GM12891 (cell line): ENCODE data around the gene NEU1. TPM values are rescaled to one million over a fixed set of nuclear protein-coding genes. Genes with fewer than 3 reads are reported as not detected.
A peak's percentile ranks its signal among the peaks of the same experiment; 100 is the strongest.
"Not testable (repeated sequence)": the region's sequence is repeated elsewhere in the genome, so short reads cannot be mapped to it uniquely, and the experiment has no call there.

Source experiments
- DNase-seq: peaks from one replicate; pipeline ENCODE4 v3.0.0; 2011; ENCODE audit warnings: low spot score; ENCODE audit not compliant: insufficient read length
- FAIRE-seq: peaks from 2 replicates; lab custom pipeline; 2011; peaks lifted over from hg19 to GRCh38; lab: Jason Lieb, UNC
- PAX5 ChIP-seq: IDR thresholded peaks from 2 replicates; pipeline ENCODE4 v1.6.1; 2011; ENCODE audit warnings: low read length, moderate library complexity, mild to moderate bottlenecking; ENCODE audit not compliant: insufficient read depth, severe bottlenecking
- POLR2A ChIP-seq: IDR thresholded peaks from 2 replicates; pipeline ENCODE4 v1.6.1; 2011; ENCODE audit warnings: low read depth, low read length, control low read depth
- POLR2AphosphoS5 ChIP-seq: IDR thresholded peaks from 2 replicates; pipeline ENCODE4 v1.6.1; 2011; ENCODE audit warnings: low read depth, low read length, control low read depth
- POU2F2 ChIP-seq: IDR thresholded peaks from 2 replicates; pipeline ENCODE4 v1.6.1; 2011; ENCODE audit warnings: low read depth, mild to moderate bottlenecking, control low read depth, low read length, moderate library complexity
- SPI1 ChIP-seq: IDR thresholded peaks from 2 replicates; pipeline ENCODE4 v1.6.1; 2011; ENCODE audit warnings: low read depth, low read length, control low read depth
- TAF1 ChIP-seq: IDR thresholded peaks from 2 replicates; pipeline ENCODE4 v1.6.1; 2011; ENCODE audit warnings: low read depth, low read length, control low read depth
- polyA plus RNA-seq: library from polyadenylated mRNA; unstranded; fragments of >200 nt; gene quantifications from one replicate; pipeline ENCODE4 v1.2.1, GENCODE V29; 2012; ENCODE audit warnings: low read depth, missing spikeins, inconsistent platforms; ENCODE audit not compliant: missing spikeins

Gene NEU1
- 13.0 TPM for polyA plus RNA-seq

- no peak for TF ChIP-seq PAX5
- peak; percentile 98 for TF ChIP-seq POLR2AphosphoS5
- TF ChIP-seq POLR2A, result peak; percentile 98
- TF ChIP-seq TAF1, result peak; percentile 94
- no peak for TF ChIP-seq SPI1
- peak; percentile 86 for TF ChIP-seq POU2F2
- FAIRE-seq, result peak; percentile 96
- peak; percentile 98 for DNase-seq
Measured at GRCh38 chr6:31862344-31863235, at the start of gene NEU1. NEU1 (minus strand) TSS chr6:31862821; CDS start chr6:31862776, 45 bp downstream.

DNA sequence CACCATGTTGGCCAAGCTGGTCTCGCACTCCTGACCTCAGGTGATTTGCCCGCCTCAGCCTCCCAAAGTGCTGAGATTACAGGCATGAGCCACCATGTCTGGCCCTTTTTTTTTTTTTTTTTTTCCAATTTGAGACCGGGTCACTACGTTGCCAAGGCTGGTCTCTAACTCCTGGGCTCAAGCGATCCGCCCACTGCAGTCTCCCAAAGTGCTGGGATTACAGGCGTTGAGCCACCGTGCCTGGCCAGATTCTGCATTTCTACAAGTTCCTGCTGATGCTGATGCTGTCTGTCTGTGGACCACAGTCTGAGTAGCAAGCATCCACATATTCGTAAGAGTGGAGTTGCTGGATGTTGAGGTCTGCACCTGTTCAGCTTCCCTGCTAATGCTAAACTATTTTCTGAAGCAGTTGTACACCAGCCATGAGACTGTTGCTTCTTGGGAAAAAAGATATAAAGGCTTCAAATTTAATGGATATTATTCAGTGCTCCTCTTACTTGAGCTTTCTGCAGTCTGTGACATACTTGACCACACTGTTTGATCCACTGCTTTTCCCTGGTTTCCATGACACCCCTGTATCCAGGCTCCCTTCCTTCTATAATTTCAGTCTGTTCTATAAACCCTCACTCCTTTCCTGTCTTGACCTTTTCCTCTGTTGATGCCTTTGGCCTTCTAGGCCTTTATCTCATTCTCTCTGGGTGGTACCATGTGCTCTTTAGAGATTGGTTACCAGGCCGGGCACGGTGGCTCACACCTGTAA lies 49.4 kb upstream of the NEU1 start:
- DNase-seq, result no peak
- no peak for TF ChIP-seq TAF1
- no peak for FAIRE-seq

- FAIRE-seq, result not testable (repeated sequence)
Measured at GRCh38 chr6:31909298-31909697, 46.7 kb upstream of the NEU1 start.

GRCh38 chr6:31908791-31909190 lies 46.2 kb upstream of the NEU1 start:
- no peak for TF ChIP-seq TAF1
- TF ChIP-seq POU2F2, result peak; percentile 89
- no peak for TF ChIP-seq POLR2AphosphoS5
- no peak for TF ChIP-seq SPI1
- no peak for TF ChIP-seq PAX5
- no peak for TF ChIP-seq POLR2A
- DNase-seq, result peak; percentile 49
- no peak for FAIRE-seq

More at GRCh38 chr6:31909298-31909697, 46.7 kb upstream of the NEU1 start:
- DNase-seq, result not testable (repeated sequence)

DNA sequence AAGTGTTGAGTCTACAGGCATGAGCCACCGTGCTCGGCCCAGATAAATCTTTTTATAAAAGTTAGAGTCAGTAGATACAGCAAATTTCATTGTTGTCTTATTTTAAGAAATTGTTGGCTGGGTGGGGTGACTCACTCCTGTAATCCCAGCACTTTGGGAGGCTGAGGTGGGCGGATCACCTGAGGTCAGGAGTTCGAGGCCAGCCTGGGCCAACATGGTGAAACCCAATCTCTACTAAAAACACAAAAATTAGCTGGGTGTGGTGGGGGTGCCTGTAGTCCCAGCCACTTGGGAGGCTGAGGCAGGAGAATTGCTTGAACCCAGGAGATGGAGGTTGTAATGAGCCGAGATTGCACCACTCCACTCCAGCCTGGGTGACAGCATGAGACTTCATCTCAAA lies 45.6 kb upstream of the NEU1 start:
- DNase-seq, FAIRE-seq: not testable (repeated sequence)

DNA sequence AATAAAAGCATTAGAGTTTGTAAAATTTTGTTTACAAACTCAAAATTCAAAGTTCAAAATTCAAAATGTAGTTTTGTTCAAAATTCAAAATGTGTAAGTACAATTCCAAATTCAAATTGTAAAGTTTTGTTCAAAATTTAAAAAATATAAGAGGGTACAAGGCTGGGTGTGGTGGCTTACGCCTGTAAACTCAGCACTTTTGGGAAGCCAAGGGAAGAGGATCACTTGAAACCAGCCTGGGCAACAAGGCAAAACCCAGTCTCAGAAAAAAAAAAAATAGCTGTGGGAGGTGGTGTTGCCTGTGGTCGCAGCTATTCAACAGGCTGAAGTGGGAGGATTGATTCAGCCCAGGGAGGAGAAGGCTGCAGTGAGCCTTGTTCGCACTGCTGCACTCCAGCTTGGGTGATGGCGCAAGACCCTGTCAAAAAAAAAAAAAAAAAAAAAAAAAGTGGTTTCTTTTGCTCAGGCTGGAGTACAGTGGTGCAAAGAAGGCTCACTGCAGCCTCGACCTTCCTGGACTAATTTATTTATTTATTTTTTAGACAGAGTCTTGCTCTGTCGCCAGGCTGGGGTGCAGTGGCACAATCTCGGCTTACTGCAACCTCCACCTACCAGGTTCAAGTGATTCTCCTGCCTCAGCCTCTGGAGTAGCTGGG lies 44.7 kb upstream of the NEU1 start:
- FAIRE-seq (peak; percentile 31), DNase-seq (no peak)
- TF ChIP-seq SPI1 (no peak), POLR2A (no peak), POLR2AphosphoS5 (no peak), TAF1 (no peak), POU2F2 (no peak)

GRCh38 chr6:31906727-31907126 lies 44.1 kb upstream of the NEU1 start:
- not testable (repeated sequence) for DNase-seq, FAIRE-seq

GRCh38 chr6:31906122-31906521 lies 43.5 kb upstream of the NEU1 start:
- TF ChIP-seq SPI1 (no peak), POLR2A (no peak), POU2F2 (no peak), PAX5 (no peak), POLR2AphosphoS5 (no peak)
- no peak for DNase-seq

GRCh38 chr6:31905041-31905440 lies 42.4 kb upstream of the NEU1 start:
- no peak for DNase-seq
- FAIRE-seq, result no peak
- TF ChIP-seq TAF1, result no peak

More at GRCh38 chr6:31906122-31906521, 43.5 kb upstream of the NEU1 start:
- FAIRE-seq, result no peak

DNA sequence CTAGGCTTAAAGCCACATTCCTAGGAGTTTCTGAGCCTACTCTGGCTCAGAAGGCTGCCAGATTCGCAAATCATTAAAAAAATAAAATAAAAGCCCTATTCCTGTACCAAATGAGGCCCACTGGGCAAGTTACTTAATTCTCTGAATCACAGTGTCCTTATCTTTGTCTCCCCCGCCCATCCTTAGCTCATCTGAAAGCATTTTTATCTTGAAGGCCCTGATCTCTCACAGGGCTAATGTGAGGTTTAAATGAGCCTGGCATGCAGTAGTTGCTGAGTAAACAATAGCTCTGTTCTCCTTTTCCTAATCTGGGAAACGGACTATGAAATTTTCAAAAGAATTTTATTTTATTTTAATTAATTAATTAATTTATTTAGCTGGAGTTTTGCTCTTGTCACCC lies 41.3 kb upstream of the NEU1 start:
- no peak for FAIRE-seq
- no peak for TF ChIP-seq POLR2A
- TF ChIP-seq TAF1, result no peak
- TF ChIP-seq POLR2AphosphoS5, result no peak
- no peak for TF ChIP-seq POU2F2

More for the DNA sequence above, 41.3 kb upstream of the NEU1 start:
- no peak for DNase-seq
